ENCODE results near the gene LRIG2.
"Not testable (repeated sequence)": the region's sequence is repeated elsewhere in the genome, so short reads cannot be mapped to it uniquely, and the experiment has no call there.

Gene LRIG2, protein sequence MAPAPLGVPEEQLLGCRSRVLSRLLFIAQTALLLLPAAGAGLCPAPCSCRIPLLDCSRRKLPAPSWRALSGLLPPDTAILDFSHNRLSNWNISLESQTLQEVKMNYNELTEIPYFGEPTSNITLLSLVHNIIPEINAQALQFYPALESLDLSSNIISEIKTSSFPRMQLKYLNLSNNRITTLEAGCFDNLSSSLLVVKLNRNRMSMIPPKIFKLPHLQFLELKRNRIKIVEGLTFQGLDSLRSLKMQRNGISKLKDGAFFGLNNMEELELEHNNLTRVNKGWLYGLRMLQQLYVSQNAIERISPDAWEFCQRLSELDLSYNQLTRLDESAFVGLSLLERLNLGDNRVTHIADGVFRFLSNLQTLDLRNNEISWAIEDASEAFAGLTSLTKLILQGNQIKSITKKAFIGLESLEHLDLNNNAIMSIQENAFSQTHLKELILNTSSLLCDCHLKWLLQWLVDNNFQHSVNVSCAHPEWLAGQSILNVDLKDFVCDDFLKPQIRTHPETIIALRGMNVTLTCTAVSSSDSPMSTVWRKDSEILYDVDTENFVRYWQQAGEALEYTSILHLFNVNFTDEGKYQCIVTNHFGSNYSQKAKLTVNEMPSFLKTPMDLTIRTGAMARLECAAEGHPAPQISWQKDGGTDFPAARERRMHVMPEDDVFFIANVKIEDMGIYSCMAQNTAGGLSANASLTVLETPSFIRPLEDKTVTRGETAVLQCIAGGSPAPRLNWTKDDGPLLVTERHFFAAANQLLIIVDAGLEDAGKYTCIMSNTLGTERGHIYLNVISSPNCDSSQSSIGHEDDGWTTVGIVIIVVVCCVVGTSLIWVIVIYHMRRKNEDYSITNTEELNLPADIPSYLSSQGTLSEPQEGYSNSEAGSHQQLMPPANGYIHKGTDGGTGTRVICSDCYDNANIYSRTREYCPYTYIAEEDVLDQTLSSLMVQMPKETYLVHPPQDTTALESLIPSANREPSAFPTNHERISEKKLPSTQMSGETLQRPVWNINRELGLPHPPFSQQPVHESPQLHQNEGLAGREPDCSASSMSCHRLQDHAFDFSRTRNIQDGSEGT

DNA sequence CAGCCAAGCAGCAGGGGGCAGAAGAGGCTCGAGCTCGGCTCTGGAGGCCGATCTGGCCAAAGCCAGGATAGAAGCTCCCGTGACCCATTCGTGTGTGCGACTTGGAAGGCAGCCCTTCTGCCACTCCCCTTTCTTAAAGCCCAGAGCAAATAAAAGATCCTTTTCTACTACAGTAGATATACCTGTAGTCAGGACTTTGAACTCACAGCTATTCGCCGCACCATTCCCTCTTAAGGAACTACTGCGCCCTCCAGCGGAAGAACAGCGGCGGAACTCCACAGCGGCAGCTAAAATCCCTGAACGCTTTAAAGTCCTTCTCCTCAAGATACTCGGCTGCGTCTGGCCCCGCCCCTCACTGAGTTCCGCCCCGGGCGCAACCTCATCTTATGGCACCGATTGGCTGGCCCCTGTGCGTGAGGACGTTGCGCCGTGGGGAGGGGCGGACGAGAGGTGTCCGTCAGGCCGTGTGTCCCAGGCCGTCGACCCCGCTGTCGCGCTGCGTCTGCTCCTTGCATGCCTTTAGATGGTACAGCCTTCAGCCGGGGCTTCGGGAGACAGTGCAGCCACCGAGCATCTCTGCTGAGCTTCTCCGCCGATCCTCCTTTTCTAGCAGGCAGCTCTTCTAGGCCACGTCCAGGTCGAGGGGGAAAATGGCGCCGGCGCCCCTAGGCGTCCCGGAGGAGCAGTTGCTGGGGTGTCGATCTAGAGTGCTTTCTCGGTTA, at the start of gene LRIG2:
TSS of gene LRIG2 (plus strand) at position 442 of the 722 bp plus-strand sequence. CDS start at position 651, 209 bp downstream.
- Histone ChIP-seq H3K9me3 (ENCODE audit: control insufficient read depth, low read depth, low read length) (no peaks in the 10 kb centered on the region), H3K36me3 (ENCODE audit: control insufficient read depth, low read depth, low read length) (peaks cover 9% of the 10 kb centered on the region), H3K4me1 (ENCODE audit: control insufficient read depth, low read depth, low read length) (peaks cover 11% of the 10 kb centered on the region), H3K27me3 (ENCODE audit: control insufficient read depth, insufficient read depth, low read length) (no peaks in the 10 kb centered on the region), H3K27ac (ENCODE audit: low read length) (peak within 1 kb of the TSS; percentile 28), H3K4me3 (ENCODE audit: low read length) (peak within 1 kb of the TSS; percentile 83), H3K9ac (ENCODE audit: low read length) (peak within 1 kb of the TSS; percentile 82)

DNA sequence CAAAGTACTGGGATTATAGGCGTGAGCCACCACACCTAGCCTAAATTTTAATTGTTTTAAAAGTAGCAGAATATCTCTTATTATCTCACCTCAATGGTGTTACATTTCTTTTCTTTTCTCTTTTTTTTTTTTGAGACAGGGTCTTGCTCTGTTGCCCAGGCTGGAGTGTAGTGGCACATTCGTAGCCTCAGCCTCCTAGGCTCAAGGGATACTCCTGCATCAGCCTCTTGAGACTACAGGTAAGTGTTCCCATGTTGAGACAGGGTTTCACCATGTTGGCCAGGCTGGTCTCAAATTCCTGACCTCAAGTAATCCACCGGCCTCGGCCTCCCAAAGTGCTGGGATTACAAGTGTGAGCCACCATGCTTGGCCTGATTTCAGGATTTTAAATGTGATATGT, 49.7 kb upstream of the LRIG2 start:
- not testable (repeated sequence) for H3K36me3 ChIP-seq (ENCODE audit: control insufficient read depth, low read depth, low read length); H3K9me3 ChIP-seq (ENCODE audit: control insufficient read depth, low read depth, low read length); H3K4me3 ChIP-seq (ENCODE audit: low read length); H3K27ac ChIP-seq (ENCODE audit: low read length); H3K9ac ChIP-seq (ENCODE audit: low read length); H3K27me3 ChIP-seq (ENCODE audit: control insufficient read depth, insufficient read depth, low read length)
- peaks cover 20% of the 10 kb centered on the region for H3K4me1 ChIP-seq (ENCODE audit: control insufficient read depth, low read depth, low read length)

DNA sequence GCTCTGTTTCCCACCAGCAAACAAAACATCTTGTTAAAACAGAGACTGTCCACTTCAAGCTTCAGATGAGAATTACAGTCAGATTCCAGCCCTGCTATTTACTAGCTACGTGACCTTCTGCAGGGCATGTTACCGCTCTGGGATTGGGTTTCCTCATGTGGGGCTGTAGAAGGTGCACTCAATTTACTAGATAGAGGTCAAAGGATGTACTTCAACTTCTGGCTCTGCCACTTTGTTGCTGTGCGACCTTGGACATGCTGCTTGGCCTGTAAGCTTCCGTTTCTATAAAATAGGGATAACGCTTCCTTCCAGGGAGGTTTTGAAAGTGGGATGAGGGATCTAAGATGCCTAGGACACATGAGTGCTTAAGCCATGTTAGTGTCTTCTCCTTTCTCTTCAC, 46.0 kb upstream of the LRIG2 start:
- Histone ChIP-seq H3K36me3 (ENCODE audit: control insufficient read depth, low read depth, low read length) (no peaks in the 10 kb centered on the region), H3K9me3 (ENCODE audit: control insufficient read depth, low read depth, low read length) (no peaks in the 10 kb centered on the region), H3K27me3 (ENCODE audit: control insufficient read depth, insufficient read depth, low read length) (no peaks in the 10 kb centered on the region), H3K9ac (ENCODE audit: low read length) (peak overlapping the region; percentile 28), H3K4me3 (ENCODE audit: low read length) (no peak overlapping the region), H3K4me1 (ENCODE audit: control insufficient read depth, low read depth, low read length) (peaks cover 22% of the 10 kb centered on the region), H3K27ac (ENCODE audit: low read length) (peak overlapping the region; percentile 73)

- no peaks in the 10 kb centered on the region for H3K36me3 ChIP-seq (ENCODE audit: control insufficient read depth, low read depth, low read length)
- no peak overlapping the region for H3K4me3 ChIP-seq (ENCODE audit: low read length)
- H3K4me1 ChIP-seq (ENCODE audit: control insufficient read depth, low read depth, low read length): peaks cover 22% of the 10 kb centered on the region
- H3K27me3 ChIP-seq (ENCODE audit: control insufficient read depth, insufficient read depth, low read length): no peaks in the 10 kb centered on the region
- peak overlapping the region; percentile 28 for H3K9ac ChIP-seq (ENCODE audit: low read length)
- no peaks in the 10 kb centered on the region for H3K9me3 ChIP-seq (ENCODE audit: control insufficient read depth, low read depth, low read length)
- peak overlapping the region; percentile 73 for H3K27ac ChIP-seq (ENCODE audit: low read length)
Measured at GRCh38 chr1:113027449-113027848, 45.5 kb upstream of the LRIG2 start.

DNA sequence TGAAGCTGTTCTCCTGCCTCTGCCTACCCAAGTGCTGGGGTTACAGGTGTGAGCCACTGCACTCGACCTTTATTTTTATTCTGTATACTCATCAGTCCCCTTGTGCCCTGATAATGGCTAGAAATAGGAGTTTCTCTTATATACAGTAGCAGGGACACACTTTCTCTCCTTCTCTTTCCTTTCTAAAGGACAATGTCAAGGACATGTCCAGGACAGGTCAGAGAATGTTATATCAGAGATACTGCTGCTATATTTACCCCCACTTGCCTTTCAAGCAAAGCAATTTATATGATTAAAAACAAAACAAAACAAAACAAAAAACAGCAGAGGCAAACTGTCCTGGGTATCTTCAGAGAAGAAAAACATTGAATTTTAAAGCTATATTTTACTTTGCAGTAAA, 43.2 kb upstream of the LRIG2 start:
- no peak overlapping the region for H3K4me3 ChIP-seq (ENCODE audit: low read length)
- H3K9ac ChIP-seq (ENCODE audit: low read length): no peak overlapping the region
- peaks cover 22% of the 10 kb centered on the region for H3K4me1 ChIP-seq (ENCODE audit: control insufficient read depth, low read depth, low read length)
- no peaks in the 10 kb centered on the region for H3K9me3 ChIP-seq (ENCODE audit: control insufficient read depth, low read depth, low read length)
- no peaks in the 10 kb centered on the region for H3K27me3 ChIP-seq (ENCODE audit: control insufficient read depth, insufficient read depth, low read length)
- no peak overlapping the region for H3K27ac ChIP-seq (ENCODE audit: low read length)
- no peaks in the 10 kb centered on the region for H3K36me3 ChIP-seq (ENCODE audit: control insufficient read depth, low read depth, low read length)

GRCh38 chr1:113031171-113031933, 41.6 kb upstream of the LRIG2 start:
- H3K27me3 ChIP-seq (ENCODE audit: control insufficient read depth, insufficient read depth, low read length): no peaks in the 10 kb centered on the region
- H3K4me3 ChIP-seq (ENCODE audit: low read length): no peak overlapping the region
- H3K9ac ChIP-seq (ENCODE audit: low read length): no peak overlapping the region
- peaks cover 22% of the 10 kb centered on the region for H3K4me1 ChIP-seq (ENCODE audit: control insufficient read depth, low read depth, low read length)
- H3K36me3 ChIP-seq (ENCODE audit: control insufficient read depth, low read depth, low read length): no peaks in the 10 kb centered on the region
- no peak overlapping the region for H3K27ac ChIP-seq (ENCODE audit: low read length)
- H3K9me3 ChIP-seq (ENCODE audit: control insufficient read depth, low read depth, low read length): no peaks in the 10 kb centered on the region

DNA sequence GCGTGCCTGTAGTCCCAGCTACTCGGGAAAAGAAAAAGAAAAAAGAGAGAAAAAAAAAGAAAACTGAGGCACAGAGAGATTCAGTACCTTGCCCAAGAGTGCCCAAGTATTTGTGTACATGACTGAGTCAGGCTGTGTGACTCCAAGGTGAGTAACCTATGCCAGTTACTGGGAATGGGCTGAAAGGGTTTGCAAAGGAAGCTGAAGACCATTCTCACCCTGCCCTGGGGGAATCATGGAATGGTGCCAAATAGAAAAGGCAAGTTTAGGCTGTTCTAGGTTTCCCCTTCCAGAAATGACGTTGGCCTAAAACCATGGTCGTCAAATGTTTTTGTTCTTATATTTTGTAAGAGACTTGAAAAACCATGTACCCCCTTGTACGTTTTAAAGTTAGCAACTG, 37.9 kb upstream of the LRIG2 start:
- Histone ChIP-seq H3K27ac (ENCODE audit: low read length) (no peak overlapping the region), H3K27me3 (ENCODE audit: control insufficient read depth, insufficient read depth, low read length) (no peaks in the 10 kb centered on the region), H3K9ac (ENCODE audit: low read length) (no peak overlapping the region), H3K36me3 (ENCODE audit: control insufficient read depth, low read depth, low read length) (no peaks in the 10 kb centered on the region), H3K4me3 (ENCODE audit: low read length) (no peak overlapping the region), H3K4me1 (ENCODE audit: control insufficient read depth, low read depth, low read length) (no peaks in the 10 kb centered on the region), H3K9me3 (ENCODE audit: control insufficient read depth, low read depth, low read length) (no peaks in the 10 kb centered on the region)

- no peaks in the 10 kb centered on the region for H3K27me3 ChIP-seq (ENCODE audit: control insufficient read depth, insufficient read depth, low read length)
- H3K27ac ChIP-seq (ENCODE audit: low read length): no peak overlapping the region
- no peaks in the 10 kb centered on the region for H3K36me3 ChIP-seq (ENCODE audit: control insufficient read depth, low read depth, low read length)
- no peak overlapping the region for H3K4me3 ChIP-seq (ENCODE audit: low read length)
- no peaks in the 10 kb centered on the region for H3K9me3 ChIP-seq (ENCODE audit: control insufficient read depth, low read depth, low read length)
- peaks cover 8% of the 10 kb centered on the region for H3K4me1 ChIP-seq (ENCODE audit: control insufficient read depth, low read depth, low read length)
- no peak overlapping the region for H3K9ac ChIP-seq (ENCODE audit: low read length)
Measured at GRCh38 chr1:113036639-113037321, 36.2 kb upstream of the LRIG2 start.

- peaks cover 30% of the 10 kb centered on the region for H3K4me1 ChIP-seq (ENCODE audit: control insufficient read depth, low read depth, low read length)
- no peak overlapping the region for H3K4me3 ChIP-seq (ENCODE audit: low read length)
- H3K36me3 ChIP-seq (ENCODE audit: control insufficient read depth, low read depth, low read length): no peaks in the 10 kb centered on the region
- no peaks in the 10 kb centered on the region for H3K9me3 ChIP-seq (ENCODE audit: control insufficient read depth, low read depth, low read length)
- no peak overlapping the region for H3K9ac ChIP-seq (ENCODE audit: low read length)
- no peaks in the 10 kb centered on the region for H3K27me3 ChIP-seq (ENCODE audit: control insufficient read depth, insufficient read depth, low read length)
- no peak overlapping the region for H3K27ac ChIP-seq (ENCODE audit: low read length)
Measured at GRCh38 chr1:113040041-113040440, 33.0 kb upstream of the LRIG2 start.

- Histone ChIP-seq H3K9me3 (ENCODE audit: control insufficient read depth, low read depth, low read length) (no peaks in the 10 kb centered on the region), H3K27ac (ENCODE audit: low read length) (peak overlapping the region; percentile 93), H3K36me3 (ENCODE audit: control insufficient read depth, low read depth, low read length) (no peaks in the 10 kb centered on the region), H3K9ac (ENCODE audit: low read length) (no peak overlapping the region), H3K27me3 (ENCODE audit: control insufficient read depth, insufficient read depth, low read length) (no peaks in the 10 kb centered on the region), H3K4me1 (ENCODE audit: control insufficient read depth, low read depth, low read length) (peaks cover 30% of the 10 kb centered on the region), H3K4me3 (ENCODE audit: low read length) (no peak overlapping the region)
Measured at GRCh38 chr1:113040718-113041412, 32.1 kb upstream of the LRIG2 start.

Data from iPS-18a (cell line).